GM18861 (cell line): ENCODE data around the gene H2AZ1.
A peak's percentile ranks its signal among the peaks of the same experiment; 100 is the strongest.
"Not testable (repeated sequence)": the region's sequence is repeated elsewhere in the genome, so short reads cannot be mapped to it uniquely, and the experiment has no call there.

Experiments
- ATAC-seq: cut with Tn5 transposase; IDR thresholded peaks from one replicate; pipeline ENCODE4 v1.9.1; 2021; ENCODE audit not compliant: unreplicated experiment

Gene H2AZ1

GRCh38 chr4:99949999-99950912 is at the start of gene H2AZ1:
TSS of gene H2AZ1 (minus strand) at chr4:99950275. CDS start at chr4:99950170, 105 bp downstream.
- peak; percentile 51 for ATAC-seq

DNA sequence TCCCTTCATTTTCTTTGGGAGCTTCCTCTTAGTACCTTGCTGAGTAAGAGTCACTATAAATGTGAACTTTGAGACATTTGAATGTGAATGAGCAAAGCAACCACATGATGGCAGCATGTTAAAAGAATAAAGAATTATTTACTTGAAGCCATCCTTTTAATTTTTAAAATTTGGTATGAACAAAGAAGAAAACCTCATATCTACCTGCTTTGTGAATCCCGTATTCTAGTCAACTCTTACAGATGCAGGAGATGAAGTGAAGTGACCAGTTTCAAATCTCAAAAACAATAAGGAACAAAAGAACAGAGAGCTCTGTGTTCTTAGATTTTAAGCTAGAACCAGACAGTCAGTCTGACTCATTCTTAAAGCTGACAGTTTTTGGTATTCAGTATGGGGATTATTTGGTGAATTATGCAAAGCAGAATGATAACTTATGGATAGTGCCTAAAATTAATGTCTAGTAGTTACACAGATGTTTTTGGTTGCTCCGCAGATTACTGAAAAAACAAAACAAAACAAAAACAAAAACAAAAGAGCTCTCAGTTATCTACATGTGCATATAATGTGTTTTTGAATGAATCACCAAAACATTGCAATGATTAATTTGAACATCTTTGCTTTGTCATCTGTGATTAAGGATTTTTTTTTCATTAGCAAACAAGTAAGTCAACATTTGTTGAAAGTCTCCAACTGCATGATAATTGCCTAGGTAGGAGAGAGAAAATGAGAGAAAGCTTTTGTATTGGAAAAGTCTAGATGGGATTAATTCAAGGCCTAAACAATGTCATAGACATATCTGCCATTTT is 48.2 kb upstream of the H2AZ1 start:
- peak; percentile 53 for ATAC-seq

DNA sequence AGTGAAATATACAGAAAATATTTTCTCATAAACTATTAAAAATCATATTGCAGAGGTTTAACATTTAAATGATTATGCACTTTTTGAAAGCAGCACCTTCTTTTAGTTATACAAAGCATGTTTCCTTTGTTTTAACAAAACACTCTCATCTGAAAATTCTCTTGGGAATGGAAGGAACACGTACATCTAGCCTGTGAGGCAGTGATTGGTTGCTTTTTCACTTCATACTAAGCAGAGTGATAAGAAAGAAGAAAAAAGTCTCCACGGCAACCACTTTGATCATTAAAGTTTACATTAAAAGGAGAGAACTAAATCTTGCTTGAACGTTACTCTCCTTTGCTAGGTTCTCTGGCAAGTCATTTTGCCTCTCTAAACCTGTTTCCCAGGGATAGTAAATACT is 41.7 kb upstream of the H2AZ1 start:
- ATAC-seq: no peak

- no peak for ATAC-seq
These were observed 37.6 kb upstream of the H2AZ1 start for GRCh38 chr4:99987681-99988080.

DNA sequence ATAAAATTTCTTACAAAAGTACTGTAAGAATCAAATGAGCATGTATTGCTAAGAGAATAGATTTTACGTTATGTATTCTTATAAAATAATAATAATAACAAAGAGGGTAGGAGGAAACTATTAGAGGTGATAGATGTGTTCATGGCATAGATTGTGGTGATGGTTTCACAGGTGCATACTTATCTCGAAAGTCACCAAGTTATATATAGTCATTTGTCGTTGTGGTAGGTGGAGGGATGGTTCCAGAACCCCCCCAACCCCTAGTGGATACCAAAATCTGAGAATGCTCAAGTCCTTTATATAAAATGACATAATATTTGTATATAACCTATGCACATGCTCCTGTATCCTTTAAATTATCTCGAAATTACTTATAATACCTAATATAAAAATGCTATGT is 36.7 kb upstream of the H2AZ1 start:
- no peak for ATAC-seq

- ATAC-seq: no peak
These were observed 33.3 kb upstream of the H2AZ1 start for GRCh38 chr4:99983289-99983943.

DNA sequence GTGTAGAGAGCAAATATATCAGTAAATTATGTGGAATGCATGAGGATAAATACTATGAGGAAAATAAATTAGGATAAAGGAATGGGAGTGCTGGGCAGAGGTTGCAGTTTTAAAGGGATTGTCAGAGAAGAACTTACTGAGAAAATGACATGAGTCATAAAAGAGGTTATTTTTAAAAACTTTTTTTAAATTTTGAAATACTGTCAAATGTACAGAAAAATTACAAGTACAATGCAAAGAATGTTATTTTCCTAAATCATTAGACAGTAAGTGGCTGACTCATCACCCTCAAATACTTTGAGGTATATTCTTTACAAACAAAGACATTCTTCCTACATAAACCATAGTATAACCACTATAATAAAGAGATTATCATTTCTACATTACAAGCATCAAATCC is 29.8 kb upstream of the H2AZ1 start:
- ATAC-seq: no peak

DNA sequence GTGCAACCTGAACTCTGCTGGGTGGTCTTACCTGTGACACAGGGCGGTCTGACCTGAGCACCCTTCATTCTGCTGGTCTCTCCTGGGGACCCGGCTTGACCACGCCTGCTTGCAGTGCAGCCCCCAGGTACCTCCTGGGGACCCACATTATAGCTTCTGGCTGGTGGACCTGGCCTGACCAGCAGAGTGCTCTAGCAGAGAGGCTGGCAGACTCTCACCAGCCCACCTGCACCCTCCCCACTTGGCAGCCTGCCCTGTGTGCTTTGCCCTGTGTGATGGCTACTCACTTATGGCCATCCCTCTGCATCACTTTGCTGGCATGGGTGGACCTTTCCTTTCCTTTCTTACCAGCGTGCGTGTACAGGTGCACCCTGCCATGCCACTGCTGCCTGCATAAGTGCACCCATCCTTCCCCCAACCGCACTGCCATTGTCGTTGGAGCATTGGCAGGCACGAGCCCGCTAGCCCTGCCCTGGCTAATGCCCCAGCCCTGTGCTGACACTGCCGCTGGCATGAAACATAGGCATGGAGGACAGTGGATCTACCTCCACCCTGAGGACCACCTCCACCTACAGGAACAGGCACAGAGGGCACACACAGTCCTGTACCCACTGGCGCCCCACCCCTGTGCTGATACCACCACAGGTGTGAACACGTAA is 21.5 kb upstream of the H2AZ1 start:
- no peak for ATAC-seq

GRCh38 chr4:99968330-99968729 is 18.3 kb upstream of the H2AZ1 start:
- no peak for ATAC-seq

DNA sequence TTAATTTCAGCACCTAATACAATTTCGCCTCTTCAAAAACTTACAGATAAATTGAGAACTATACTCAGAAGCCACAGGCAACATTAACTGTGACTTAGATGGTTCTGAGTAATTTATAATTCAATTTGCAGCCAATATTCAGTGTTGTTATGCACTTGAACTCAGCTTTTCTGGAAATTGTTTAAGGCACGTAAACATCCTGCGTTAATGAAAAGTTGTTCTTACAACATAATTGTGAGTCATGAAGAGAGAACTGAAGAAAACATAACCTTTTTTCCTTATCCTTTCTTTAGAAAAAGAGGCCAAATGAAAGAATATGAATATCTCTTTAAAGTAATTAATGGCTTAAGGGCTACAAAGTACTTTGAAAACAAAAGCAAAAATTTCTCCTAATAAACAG is 16.6 kb upstream of the H2AZ1 start:
- no peak for ATAC-seq

DNA sequence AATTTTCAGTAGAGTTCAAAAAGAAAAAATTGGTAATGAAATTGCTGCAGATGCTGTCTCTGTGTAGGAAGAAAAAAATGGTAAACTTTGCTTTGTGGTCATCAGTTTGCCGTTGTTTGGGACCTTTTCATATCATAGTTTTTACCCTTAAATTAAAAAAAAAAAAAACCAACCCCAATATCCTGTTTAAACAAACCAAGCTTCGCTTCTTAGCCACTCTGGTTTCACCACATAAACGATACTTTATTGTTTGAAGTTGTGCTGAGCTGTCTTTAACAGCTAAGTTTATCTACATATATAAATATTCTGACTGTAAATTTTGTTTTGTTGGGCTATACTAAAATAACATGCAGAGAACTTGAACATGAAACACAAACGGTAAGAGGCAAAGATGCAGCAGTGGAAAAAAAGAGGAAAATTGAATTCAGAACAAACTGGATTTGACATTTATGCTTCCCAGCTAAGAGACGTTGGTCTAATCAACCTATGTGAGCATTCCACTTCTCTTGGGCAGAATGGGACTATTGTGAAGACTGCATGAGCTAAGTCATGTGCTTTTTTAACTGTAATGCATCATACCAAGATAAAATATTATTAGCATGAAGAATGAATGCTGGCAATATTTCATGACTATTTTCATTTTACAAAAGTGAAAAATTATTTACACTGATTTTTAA is 15.7 kb upstream of the H2AZ1 start:
- no peak for ATAC-seq

DNA sequence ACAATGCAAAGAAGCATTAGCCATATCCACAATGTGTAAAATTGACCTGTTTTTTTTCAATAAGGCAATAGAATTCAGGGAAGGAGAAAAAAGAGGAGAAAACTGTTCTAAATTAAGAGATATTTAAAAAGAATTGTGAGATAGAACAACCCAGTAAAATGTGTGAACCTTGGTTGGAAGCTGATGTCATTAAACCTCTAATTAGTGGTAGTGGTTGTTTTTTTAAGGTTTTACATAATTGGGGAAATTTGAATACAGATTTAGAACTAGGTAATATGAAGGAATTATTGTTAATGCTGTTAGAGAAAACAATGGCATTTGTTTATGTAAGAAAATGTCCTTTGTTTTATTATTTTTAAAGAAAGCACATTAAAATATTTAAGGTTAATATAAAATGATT is 15.1 kb upstream of the H2AZ1 start:
- no peak for ATAC-seq

GRCh38 chr4:99961711-99962110 is 11.6 kb upstream of the H2AZ1 start:
- no peak for ATAC-seq

GRCh38 chr4:99960648-99961047 is 10.6 kb upstream of the H2AZ1 start:
- no peak for ATAC-seq

DNA sequence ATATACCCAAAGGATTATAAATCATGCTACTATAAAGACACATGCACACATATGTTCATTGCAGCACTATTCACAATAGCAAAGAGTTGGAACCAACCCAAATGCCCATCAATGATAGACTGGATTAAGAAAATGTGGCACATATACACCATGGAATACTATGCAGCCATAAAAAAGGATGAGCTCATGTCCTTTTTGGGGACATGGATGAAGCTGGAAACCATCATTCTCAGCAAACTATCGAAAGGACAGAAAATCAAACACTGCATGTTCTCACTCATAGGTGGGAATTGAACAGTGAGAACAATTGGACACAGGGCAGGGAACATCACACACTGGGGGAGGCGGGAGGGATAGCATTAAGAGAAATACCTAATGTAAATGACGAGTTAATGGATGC is 8.1 kb upstream of the H2AZ1 start:
- not testable (repeated sequence) for ATAC-seq

DNA sequence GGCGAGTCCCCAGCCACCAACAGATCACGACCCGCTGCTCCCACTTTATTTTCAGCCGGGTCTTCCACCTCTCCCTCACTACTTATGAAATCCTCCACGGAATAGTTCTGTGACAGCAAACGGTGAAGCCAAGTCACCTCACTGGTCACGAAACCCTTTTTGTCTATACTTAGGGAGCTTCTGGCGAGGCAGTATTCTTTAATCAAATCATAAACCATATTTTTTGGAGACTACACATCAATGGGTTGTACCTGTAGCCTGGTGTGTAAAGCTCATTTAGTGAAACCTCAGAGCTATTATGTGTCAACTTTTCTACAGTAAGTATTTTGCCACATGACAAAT is 809 bp upstream of the H2AZ1 start:
- no peak for ATAC-seq

- ATAC-seq: peak; percentile 22
These were observed 759 bp downstream of the H2AZ1 start for GRCh38 chr4:99949034-99949998.

- no peak for ATAC-seq
These were observed 2.5 kb downstream of the H2AZ1 start for GRCh38 chr4:99947608-99948007.

DNA sequence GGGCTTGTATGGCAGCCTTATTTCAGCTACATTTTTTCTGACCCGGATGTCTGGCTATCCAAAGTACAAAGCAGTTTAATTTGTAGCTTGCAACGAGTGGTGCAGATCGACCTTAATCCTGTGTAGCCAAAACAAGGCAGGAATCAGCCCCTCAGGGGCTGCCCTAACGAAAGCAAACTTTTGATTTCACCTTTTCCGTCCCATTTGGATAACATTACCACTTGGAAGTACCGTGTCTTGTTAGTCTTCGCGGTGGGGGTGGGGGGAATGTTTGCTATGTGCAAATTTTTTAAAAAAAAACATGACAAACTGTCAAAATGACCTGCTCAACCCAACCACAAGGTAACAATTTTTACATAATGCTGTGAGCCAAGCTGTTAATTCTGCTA is 2.9 kb downstream of the H2AZ1 start:
- ATAC-seq: no peak
